Fibroblast of lung (primary cell): ENCODE data around the gene EMC8. TPM values are rescaled to one million over a fixed set of nuclear protein-coding genes. Genes with fewer than 3 reads are reported as not detected.

ENCODE experiments used
- DNase-seq, 2 donors: peaks; one replicate each; pipeline versions ENCODE4 v3.0.0 to v3.0.0-alpha.2; 2010; ENCODE audit warnings: low read depth in 2 of 2
- H2AFZ ChIP-seq: 2 replicates; pipeline ENCODE4 v1.5.1; 2012; ENCODE audit warnings: low read length, control low read depth, inconsistent platforms
- H3K27ac ChIP-seq: 2 replicates; pipeline ENCODE4 v1.5.1; 2011; ENCODE audit warnings: low read length, control low read depth; ENCODE audit not compliant: insufficient read depth
- H3K27me3 ChIP-seq: 2 replicates; pipeline ENCODE4 v1.5.1; 2011; ENCODE audit warnings: mild to moderate bottlenecking, low read length; ENCODE audit not compliant: control insufficient read depth, insufficient read depth
- H3K36me3 ChIP-seq: 2 replicates; pipeline ENCODE4 v1.5.1; 2011; ENCODE audit warnings: low read length; ENCODE audit not compliant: control insufficient read depth, insufficient read depth
- H3K4me1 ChIP-seq: 2 replicates; pipeline ENCODE4 v1.5.1; 2011; ENCODE audit warnings: low read length; ENCODE audit not compliant: control insufficient read depth, insufficient read depth; ENCODE audit errors: extremely low read depth
- H3K4me2 ChIP-seq: 2 replicates; pipeline ENCODE4 v1.5.1; 2011; ENCODE audit warnings: low read length, control low read depth; ENCODE audit not compliant: insufficient read depth; ENCODE audit errors: extremely low read depth
- H3K4me3 ChIP-seq, 4 experiments: fragments of 200-600 bp in 1 of 4; sonication (generic) in 1 of 4; replicated peaks in 1 of 4; 2 replicates each; pipeline ENCODE4 v1.5.1; 2011 to 2016; ENCODE audit warnings: low read length in 4 of 4, low read depth in 3 of 4, mild to moderate bottlenecking in 3 of 4, control low read depth in 2 of 4, inconsistent platforms in 1 of 4, mixed read lengths in 1 of 4; ENCODE audit not compliant: insufficient read depth in 1 of 4; ENCODE audit errors: control extremely low read depth in 1 of 4
- H3K79me2 ChIP-seq: 2 replicates; pipeline ENCODE4 v1.5.1; 2012; ENCODE audit warnings: mild to moderate bottlenecking, low read length, inconsistent platforms; ENCODE audit not compliant: control insufficient read depth, insufficient read depth
- H3K9ac ChIP-seq: 2 replicates; pipeline ENCODE4 v1.5.1; 2011; ENCODE audit warnings: mild to moderate bottlenecking, low read length, control low read depth; ENCODE audit not compliant: insufficient read depth
- H3K9me3 ChIP-seq: 2 replicates; pipeline ENCODE4 v1.5.1; 2012; ENCODE audit warnings: low read depth, low read length; ENCODE audit not compliant: control insufficient read depth, insufficient read depth
- H4K20me1 ChIP-seq: 2 replicates; pipeline ENCODE4 v1.5.1; 2011; ENCODE audit warnings: low read length; ENCODE audit not compliant: control insufficient read depth, insufficient read depth; ENCODE audit errors: extremely low read depth
- EZH2 ChIP-seq: IDR thresholded peaks from 2 replicates; pipeline ENCODE4 v1.5.1; 2012; ENCODE audit warnings: low read length, control low read depth, mild to moderate bottlenecking; ENCODE audit errors: missing control alignments
- polyA plus RNA-seq, 2 donors: library from polyadenylated mRNA; depleted of rRNA in 1 of 2; stranded (reverse) in 1 of 2; unstranded in 1 of 2; fragments of >200 nt; gene quantifications; 2 replicates each; pipeline ENCODE4 v1.2.1, GENCODE V29; 2011 to 2012; ENCODE audit warnings: missing spikeins in 1 of 2
- total RNA-seq: library from RNA; depleted of rRNA; stranded (reverse); fragments of >200 nt; gene quantifications from 2 replicates; pipeline ENCODE4 v1.2.1, GENCODE V29; 2014
- TF ChIP-seq, protein P1 (sequence below), 2 donors: IDR thresholded peaks in 1 of 2; conservative IDR thresholded peaks in 1 of 2; 1 replicate in 1 of 2; 2 replicates in 1 of 2; pipeline ENCODE4 v1.5.1; 2011 to 2012; ENCODE audit warnings: low read length in 2 of 2, control low read depth in 1 of 2, inconsistent platforms in 1 of 2, low read depth in 1 of 2, mild to moderate bottlenecking in 1 of 2

Gene EMC8
- total and polyA plus RNA-seq, 2 donors (not counting 1 experiment from before 2014, with no cell fraction given) = 25.1 to 25.9 TPM

DNA sequence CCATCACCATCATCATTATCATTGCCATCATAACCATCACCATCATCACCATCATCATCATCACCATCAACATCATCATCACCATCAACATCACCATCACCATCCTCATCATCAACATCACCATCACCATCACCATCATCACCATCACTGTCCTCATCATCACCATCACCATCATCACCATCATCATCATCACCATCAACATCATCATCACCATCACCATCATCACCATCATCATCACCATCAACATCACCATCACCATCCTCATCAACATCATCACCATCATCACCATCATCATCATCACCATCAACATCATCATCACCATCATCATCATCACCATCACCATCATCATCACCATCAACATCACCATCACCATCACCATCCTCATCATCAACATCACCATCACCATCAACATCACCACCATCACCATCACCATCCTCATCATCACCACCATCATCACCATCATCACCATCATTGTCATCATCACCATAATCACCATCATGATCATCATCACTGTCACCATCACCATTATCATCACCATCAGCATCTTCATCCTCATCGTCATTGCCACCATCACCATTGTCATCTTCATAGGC lies 24.1 kb upstream of the EMC8 start:
- H3K79me2 ChIP-seq = no peaks in the 10 kb centered on the region
- TF ChIP-seq, protein P1, sequence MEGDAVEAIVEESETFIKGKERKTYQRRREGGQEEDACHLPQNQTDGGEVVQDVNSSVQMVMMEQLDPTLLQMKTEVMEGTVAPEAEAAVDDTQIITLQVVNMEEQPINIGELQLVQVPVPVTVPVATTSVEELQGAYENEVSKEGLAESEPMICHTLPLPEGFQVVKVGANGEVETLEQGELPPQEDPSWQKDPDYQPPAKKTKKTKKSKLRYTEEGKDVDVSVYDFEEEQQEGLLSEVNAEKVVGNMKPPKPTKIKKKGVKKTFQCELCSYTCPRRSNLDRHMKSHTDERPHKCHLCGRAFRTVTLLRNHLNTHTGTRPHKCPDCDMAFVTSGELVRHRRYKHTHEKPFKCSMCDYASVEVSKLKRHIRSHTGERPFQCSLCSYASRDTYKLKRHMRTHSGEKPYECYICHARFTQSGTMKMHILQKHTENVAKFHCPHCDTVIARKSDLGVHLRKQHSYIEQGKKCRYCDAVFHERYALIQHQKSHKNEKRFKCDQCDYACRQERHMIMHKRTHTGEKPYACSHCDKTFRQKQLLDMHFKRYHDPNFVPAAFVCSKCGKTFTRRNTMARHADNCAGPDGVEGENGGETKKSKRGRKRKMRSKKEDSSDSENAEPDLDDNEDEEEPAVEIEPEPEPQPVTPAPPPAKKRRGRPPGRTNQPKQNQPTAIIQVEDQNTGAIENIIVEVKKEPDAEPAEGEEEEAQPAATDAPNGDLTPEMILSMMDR (conservative IDR thresholded peaks at IDR 0.05 in 1 of 2, IDR thresholded peaks at IDR 0.05 in 1 of 2; ENCODE audit: low read depth in 1 of 2, low read length in 2 of 2) = no peak
- TF ChIP-seq EZH2 = no peak
- no peak overlapping the region for H3K9ac ChIP-seq
- H3K4me2 ChIP-seq = no peak overlapping the region
- no peak overlapping the region for H3K4me3 ChIP-seq
- H4K20me1 ChIP-seq = no peaks in the 10 kb centered on the region
- no peak overlapping the region for H2AFZ ChIP-seq
- no peak overlapping the region for H3K27ac ChIP-seq
- H3K27me3 ChIP-seq = peaks cover 6% of the 10 kb centered on the region
- H3K9me3 ChIP-seq = no peaks in the 10 kb centered on the region
- no peaks in the 10 kb centered on the region for H3K4me1 ChIP-seq
- H3K36me3 ChIP-seq = no peaks in the 10 kb centered on the region
- no peak for DNase-seq

GRCh38 chr16:85822145-85822544 lies 22.8 kb upstream of the EMC8 start:
- no peak overlapping the region for H3K4me3 ChIP-seq
- no peaks in the 10 kb centered on the region for H3K36me3 ChIP-seq
- no peaks in the 10 kb centered on the region for H3K9me3 ChIP-seq

GRCh38 chr16:85821390-85822135 lies 22.2 kb upstream of the EMC8 start:
- Histone ChIP-seq H3K4me1 (no peaks in the 10 kb centered on the region), H2AFZ (no peak overlapping the region), H3K9me3 (no peaks in the 10 kb centered on the region)

More at GRCh38 chr16:85822145-85822544, 22.8 kb upstream of the EMC8 start:
- Histone ChIP-seq H4K20me1 (no peaks in the 10 kb centered on the region), H3K27me3 (peaks cover 6% of the 10 kb centered on the region), H3K4me2 (no peak overlapping the region), H3K4me1 (no peaks in the 10 kb centered on the region), H3K9ac (no peak overlapping the region), H3K79me2 (no peaks in the 10 kb centered on the region), H2AFZ (no peak overlapping the region), H3K27ac (no peak overlapping the region)
- DNase-seq = no peak
- no peak for TF ChIP-seq EZH2
- TF ChIP-seq, protein P1 (conservative IDR thresholded peaks at IDR 0.05 in 1 of 2, IDR thresholded peaks at IDR 0.05 in 1 of 2; ENCODE audit: low read depth in 1 of 2, low read length in 2 of 2) = no peak

More at GRCh38 chr16:85821390-85822135, 22.2 kb upstream of the EMC8 start:
- Histone ChIP-seq H3K36me3 (no peaks in the 10 kb centered on the region), H3K4me2 (no peak overlapping the region), H4K20me1 (no peaks in the 10 kb centered on the region), H3K27ac (no peak overlapping the region), H3K4me3 (no peak overlapping the region), H3K9ac (no peak overlapping the region), H3K79me2 (no peaks in the 10 kb centered on the region), H3K27me3 (peaks cover 6% of the 10 kb centered on the region)
- TF ChIP-seq, protein P1 (conservative IDR thresholded peaks at IDR 0.05 in 1 of 2, IDR thresholded peaks at IDR 0.05 in 1 of 2; ENCODE audit: low read depth in 1 of 2, low read length in 2 of 2) = peak; percentile 76 to 84
- no peak for TF ChIP-seq EZH2
- DNase-seq = peak; percentile 63 to 77
